HG03280 (cell line): ENCODE data around the gene NGEF.
"Not testable (repeated sequence)": the region's sequence is repeated elsewhere in the genome, so short reads cannot be mapped to it uniquely, and the experiment has no call there.

Experiments
- ATAC-seq: cut with Tn5 transposase; IDR thresholded peaks from one replicate; pipeline ENCODE4 v1.9.1; 2021; ENCODE audit warnings: mild to moderate bottlenecking, moderate library complexity; ENCODE audit not compliant: unreplicated experiment

The NGEF gene

DNA sequence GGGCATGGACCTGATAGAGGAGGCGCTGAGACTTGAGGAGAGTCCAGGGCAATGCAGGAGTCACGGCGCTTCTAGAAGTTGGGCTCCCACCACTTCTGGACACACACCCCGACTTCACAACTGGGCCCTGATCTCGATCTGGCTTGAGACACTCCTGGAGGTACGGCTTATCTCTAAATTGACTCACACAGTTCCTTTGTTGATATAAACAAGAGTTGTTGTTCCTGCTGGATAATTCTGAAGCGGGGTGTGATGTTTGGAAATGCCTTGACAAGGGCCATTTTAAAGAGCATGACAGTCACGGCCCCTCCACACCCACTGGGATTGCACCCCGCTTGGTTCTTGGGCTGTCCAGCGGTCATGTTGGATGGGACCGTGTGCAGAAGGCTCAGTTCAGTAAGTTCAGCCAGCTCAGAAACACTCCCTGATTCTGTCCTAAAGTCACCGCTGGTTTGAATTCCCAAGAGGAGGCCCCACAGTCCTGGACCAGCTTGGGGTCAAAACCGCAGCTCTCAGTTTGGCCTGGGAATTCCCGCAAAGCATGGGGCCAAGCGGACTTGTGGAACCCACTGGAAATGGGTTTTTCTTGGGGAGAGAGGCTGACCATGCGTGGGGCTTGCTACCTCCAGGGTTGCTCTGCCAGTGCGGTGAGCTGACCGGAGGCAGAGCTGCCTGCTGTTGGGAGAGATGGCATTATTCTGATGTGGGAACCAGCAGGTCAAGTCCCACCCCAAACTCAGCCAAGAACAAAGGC lies 10.1 kb upstream of the NGEF start:
- ATAC-seq: no peak

GRCh38 chr2:233022561-233022960 lies 9.5 kb upstream of the NGEF start:
- ATAC-seq: no peak

DNA sequence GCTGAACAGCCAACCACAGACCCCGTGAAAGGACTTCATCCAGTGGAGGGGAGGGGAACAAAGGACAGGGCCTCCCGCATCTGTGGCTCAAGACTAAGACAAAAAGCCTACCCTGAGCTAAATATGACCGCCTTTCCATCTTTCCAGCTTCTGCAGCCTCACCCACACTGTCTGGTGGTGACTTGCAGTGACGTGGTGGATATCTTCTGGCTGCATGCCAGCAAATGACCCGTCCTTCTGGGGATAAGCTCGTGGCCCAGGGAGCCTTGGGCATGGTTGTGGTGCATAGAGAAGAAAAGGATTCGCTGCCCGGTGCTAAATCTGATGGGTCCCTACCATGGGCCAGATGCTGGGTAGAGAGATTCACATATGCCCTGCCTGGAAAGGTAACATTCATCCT lies 8.7 kb upstream of the NGEF start:
- ATAC-seq: no peak

- no peak for ATAC-seq
Measured at GRCh38 chr2:233020454-233020853, 7.4 kb upstream of the NGEF start.

- ATAC-seq: not testable (repeated sequence)
Measured at GRCh38 chr2:233019610-233020009, 6.6 kb upstream of the NGEF start.

- no peak for ATAC-seq
Measured at GRCh38 chr2:233017947-233018346, 4.9 kb upstream of the NGEF start.

- no peak for ATAC-seq
Measured at GRCh38 chr2:233015019-233015645, 2.1 kb upstream of the NGEF start.

GRCh38 chr2:233013650-233014049 lies 594 bp upstream of the NGEF start:
- ATAC-seq: no peak

DNA sequence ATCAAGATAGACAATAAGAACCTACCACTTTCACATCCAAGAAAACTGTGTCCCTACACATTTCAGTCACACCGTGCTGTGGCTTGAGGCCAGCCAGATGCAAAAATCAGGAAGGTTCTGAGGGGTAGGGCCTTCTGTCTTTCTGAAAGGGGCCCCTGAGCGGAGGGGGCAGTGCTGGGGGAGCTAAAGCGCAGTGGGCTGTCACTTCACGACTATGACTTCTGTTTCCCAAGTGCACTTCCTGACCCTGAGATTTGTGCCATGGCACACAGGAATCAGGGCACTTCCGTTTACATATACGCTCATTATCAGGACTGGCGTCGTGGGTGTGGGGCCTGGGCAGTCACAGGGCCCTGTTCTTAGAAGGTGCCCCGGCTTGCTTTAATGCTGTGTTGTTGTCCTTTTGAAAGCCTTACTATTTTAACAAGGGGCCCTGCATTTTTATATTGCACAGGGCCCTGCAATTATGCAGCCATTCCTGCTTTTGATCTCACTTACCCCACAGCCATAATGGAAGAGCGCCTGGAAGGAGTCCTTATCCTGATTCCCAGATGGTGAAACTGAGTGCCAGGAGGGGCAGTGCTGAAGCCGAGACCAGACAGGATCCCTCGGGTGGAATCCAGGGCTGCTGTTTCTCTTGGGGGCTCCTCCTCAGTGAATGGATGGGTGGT lies 620 bp downstream of the NGEF start:
- no peak for ATAC-seq

DNA sequence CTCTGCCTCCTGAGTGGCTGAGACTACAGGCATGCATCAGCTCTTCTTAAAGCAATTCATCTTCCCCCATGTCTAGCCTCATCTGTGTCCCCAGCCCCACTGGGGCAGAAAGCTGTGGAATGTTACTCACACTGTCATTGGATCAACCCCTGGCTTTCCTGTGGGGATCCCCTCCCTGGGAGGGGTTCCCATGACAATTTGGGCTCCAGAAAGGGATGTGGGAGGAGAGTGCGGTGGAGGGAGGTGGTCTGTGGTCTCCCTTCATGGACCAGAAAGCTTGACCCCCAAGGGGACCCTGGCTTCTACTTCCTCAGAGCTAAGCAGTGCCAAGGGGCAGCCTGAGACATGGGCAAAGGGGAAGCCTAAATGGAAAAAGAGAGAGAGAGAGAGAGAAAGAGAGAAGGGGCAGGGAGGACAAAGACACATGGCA lies 1.3 kb downstream of the NGEF start:
- ATAC-seq: no peak

- ATAC-seq: no peak
Measured at GRCh38 chr2:233011268-233011650, 1.8 kb downstream of the NGEF start.

GRCh38 chr2:233010569-233011267 lies 2.3 kb downstream of the NGEF start:
- no peak for ATAC-seq

DNA sequence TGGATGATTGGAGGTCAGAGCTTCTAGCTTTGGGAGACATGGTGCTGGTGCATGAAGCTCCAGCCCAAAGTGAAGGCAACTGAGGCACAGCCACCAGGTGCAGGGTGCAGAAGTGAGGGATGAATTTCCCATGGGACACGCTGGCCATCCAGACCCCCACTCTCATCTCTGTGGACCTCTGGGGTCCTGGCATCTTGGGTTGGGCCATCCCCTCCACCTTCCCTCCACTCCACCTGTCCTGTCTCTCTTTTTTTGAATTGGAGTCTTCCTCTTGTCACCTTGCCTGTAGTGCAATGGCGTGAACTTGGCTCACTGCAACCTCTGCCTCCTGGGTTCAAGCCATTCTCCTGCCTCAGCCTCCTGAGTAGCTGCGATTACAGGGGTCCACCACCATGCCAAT lies 3.4 kb downstream of the NGEF start:
- no peak for ATAC-seq

DNA sequence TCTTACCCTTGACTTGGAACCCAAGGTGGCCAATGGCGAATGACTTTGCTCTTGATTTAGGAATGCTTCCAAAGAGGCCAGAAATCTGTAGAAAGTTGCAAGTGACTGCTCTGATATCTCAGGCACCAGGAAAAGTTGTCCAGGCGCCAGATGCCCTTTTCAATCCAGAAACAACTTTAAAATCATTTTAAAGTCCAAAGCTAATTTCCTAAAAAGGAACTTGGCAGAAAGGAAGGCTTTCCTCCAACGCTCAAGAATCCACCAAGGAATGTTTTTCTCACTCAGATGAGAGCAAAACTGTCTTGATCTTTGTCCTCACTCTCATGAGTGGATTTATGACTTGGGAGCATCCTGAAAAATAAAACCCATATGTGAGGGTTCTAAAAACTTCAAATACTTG lies 5.3 kb downstream of the NGEF start:
- ATAC-seq: no peak

DNA sequence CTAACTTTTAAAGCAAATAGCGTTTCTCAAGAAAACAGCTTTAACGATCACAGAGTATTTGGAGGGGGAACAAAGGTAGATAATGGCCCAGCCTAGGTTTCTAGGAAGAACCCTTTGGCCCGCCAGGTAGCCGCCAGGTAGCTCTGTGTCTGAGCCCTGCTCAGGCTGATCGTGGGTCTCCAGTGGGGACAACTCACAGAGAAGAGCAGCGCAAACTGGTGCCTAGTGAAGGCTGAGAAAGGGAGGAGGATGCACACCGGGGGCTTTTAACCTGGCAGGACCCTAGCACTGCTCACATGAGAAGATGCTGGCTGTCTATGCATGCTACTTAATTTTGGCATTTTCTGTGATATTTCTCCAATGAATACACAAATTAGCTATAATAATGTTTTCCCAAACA lies 5.8 kb downstream of the NGEF start:
- no peak for ATAC-seq

- ATAC-seq: no peak
Measured at GRCh38 chr2:233006648-233007047, 6.4 kb downstream of the NGEF start.

DNA sequence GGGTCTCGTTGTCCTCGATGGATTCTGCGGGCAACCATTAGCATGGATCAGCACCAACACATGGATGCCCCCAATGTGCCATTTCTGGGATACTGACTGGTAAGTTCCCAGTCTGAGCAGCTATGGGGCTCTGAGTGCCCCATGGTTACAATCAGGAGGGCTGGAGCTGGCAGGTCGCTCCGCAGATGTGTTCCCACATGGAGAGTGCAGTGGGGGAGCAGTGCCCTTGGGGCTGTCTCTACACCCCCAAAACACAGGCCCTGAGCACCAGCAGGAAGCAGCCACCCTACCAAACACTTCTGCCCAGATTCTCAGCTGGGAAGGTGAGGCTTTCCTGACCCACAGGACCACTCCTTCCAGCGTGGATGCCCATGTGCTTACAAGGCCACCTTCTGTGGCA lies 8.0 kb downstream of the NGEF start:
- ATAC-seq: no peak

GRCh38 chr2:233003658-233004555 lies 9.1 kb downstream of the NGEF start:
- no peak for ATAC-seq

- no peak for ATAC-seq
Measured at GRCh38 chr2:233002829-233003657, 10.0 kb downstream of the NGEF start.
